GM19099 (cell line): ENCODE data around the gene SUB1.
A peak's percentile ranks its signal among the peaks of the same experiment; 100 is the strongest.

Experiments
- POLR2A ChIP-seq: IDR thresholded peaks from 3 replicates; pipeline ENCODE4 v1.6.1; 2011; ENCODE audit warnings: low read depth; ENCODE audit not compliant: insufficient read length; ENCODE audit errors: extremely low read depth

Gene SUB1

GRCh38 chr5:32565145-32565544 lies 20.2 kb upstream of the SUB1 start:
- no peak for TF ChIP-seq POLR2A

- TF ChIP-seq POLR2A: no peak
Measured at GRCh38 chr5:32566319-32567111, 18.8 kb upstream of the SUB1 start.

GRCh38 chr5:32571128-32571527 lies 14.2 kb upstream of the SUB1 start:
- TF ChIP-seq POLR2A: no peak

DNA sequence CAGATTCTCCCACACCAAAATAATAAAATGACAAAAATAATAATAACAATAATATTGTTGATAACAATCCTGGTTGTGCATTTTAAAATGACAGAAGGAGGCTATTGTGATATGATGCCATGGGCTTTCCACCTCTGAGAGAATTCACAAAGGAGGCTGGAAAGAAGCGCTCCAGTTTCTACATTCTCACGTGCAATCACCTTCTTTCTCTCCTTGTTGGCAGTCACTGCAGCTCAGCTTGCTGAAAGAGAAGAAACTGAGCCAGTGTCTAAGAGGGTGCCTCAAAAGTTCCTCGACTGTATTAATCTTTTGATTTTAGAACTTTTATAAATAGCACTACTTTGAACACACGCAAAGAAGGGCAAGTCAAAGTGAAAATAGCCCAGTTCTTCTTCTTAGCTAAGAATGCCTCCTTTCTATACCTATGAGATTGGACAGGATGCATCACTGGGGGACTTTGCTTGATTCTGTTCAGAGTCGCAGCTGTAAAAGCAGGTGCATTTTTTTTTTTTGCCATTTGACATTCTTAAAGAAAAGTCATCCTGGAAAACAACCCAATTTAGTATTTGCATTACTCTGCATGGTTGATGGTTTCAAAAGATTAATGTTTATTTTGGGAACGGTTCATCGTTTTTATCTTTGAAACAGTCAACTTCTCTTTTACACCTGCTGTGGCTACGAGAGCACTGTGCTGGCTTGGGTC lies 12.4 kb upstream of the SUB1 start:
- TF ChIP-seq POLR2A: peak; percentile 31

- TF ChIP-seq POLR2A: no peak
Measured at GRCh38 chr5:32574540-32575175, 10.7 kb upstream of the SUB1 start.

DNA sequence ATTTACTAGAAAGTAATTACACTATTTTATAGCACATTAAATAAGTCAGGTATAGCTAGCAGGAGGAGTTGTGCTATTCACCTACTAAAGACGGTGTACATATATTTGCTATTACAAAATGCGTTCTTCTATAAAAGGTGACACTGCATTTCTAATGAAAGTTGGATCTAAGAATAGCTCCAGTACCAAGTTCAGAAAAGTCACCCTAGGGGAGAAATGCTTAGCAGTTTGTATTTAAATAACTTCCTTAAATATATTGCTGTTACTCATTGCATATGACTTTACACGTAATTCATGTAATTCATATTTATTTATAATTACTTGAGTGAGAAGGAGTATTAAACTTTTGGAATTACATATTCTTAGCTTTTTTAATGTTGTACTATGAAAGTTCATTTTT lies 7.0 kb upstream of the SUB1 start:
- no peak for TF ChIP-seq POLR2A

GRCh38 chr5:32578764-32579163 lies 6.6 kb upstream of the SUB1 start:
- no peak for TF ChIP-seq POLR2A

DNA sequence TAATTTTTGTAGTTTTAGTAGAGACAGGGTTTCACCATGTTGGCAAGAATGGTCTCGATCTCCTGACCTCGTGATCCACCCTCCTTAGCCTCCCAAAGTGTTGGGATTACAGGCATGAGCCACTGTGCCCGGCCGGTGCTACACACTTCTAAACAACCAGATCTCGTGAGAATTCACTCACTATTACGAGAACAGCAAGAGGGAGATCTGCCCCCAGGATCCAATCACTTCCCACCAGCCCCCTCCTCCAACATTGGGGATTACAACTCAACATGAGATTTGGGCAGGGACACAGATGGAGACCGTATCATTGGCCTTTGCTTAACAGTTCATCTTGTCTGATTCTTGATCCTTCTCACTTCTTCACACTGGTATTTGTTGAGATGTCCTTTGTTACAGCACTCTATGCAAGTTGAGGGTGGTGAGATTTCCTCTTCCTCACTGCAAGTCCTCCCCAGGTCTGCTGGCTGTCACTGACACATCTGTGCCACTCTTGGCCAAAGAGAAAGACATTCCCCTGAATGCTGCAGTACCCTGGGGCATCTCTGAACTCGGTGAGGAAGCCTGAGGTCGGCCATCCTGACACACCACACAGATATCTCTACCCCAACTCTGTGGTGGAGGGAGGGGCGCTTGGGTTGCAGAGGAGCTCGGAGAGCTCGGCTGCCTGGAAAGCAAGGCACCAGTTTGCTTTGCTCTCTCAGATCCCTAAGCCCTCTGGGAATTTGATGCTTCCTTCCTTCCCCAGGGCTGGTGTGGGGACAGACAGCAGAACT lies 4.2 kb upstream of the SUB1 start:
- TF ChIP-seq POLR2A: no peak

DNA sequence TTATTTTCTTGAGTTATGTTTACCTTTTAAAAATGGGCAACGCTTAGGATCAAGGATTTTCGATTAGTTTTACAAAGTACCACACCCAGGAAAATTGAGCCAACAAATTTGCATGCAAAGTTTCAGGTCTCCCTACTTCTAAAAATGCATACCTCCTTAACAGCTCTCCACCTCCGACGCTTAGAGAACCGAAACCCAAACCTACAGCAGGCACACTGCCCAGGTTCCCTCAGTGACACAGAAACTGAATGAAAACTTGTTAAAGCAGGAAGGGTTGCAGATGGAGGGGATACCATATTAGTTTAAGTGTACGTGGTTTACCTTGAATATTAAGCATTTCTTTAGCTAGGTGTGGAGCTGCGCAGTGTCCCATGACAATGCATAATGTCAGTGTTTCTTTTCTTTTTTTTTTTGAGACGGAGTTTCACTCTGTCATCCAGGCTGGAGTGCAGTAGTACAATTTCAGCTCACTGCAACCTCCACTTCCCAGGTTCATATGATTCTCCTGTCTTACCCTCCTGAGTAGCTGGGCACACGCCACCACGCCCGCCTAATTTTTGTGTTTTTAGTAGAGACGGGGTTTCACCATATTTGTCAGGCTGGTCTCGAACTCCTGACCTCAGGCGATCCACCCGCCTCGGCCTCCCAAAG lies 1.6 kb upstream of the SUB1 start:
- TF ChIP-seq POLR2A: no peak

DNA sequence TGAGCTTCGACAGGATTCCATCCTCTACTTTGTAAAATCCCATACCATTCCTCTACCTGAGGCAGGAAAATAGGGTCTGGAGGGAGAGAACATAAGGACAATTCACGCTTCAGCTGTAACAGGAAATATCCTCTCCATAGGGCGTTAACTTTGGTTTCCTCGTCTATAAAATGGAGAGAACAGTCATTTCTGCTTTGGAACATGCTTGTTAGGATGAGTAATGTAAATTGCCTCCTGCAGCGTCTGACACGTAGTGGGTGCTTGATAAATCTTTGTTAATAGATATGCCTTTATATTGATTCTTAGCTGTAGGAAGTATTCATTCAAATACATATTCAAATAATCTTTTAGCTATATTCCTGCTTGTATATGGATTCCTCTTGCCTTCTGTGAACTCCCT lies 711 bp upstream of the SUB1 start:
- no peak for TF ChIP-seq POLR2A

GRCh38 chr5:32585122-32585445 lies 273 bp upstream of the SUB1 start:
- no peak for TF ChIP-seq POLR2A

DNA sequence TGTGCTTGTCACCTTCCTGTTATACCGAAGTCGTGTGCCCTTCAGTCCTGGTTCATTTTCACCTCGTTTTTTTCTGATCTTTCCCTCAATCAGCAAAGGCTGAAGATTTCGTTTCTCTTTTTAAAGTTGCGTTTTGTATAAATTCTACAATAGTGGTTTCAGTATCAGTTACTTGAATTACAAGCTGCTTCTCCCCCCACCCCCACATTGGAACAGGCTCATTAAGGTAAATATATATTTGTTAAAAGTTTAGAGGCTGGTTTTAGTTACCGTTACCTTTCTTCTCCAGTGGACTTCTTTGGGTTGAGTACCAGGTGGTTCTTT lies 881 bp downstream of the SUB1 start:
- no peak for TF ChIP-seq POLR2A

DNA sequence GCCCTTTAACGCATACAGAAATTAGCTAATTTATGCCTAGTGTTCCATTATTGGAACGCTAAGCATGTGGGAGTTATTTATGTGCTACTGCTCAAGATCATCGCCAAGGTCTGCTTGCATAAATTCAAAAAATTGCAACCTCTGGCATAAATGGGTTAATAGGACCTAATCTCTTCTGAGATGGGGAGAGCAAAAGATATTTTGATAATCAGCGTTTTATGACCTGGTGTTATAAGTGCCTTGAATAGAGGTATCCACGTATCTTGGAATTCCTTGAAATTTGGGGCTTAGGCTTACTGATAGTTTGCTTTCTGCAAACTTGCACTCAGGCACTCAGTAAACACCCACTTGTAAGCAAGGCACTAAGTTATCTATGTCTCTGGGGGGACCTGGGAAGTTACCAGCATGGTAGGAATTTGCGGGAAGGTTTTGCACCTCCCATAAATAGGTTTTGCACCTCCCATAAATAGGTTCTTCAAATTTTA lies 1.8 kb downstream of the SUB1 start:
- no peak for TF ChIP-seq POLR2A

GRCh38 chr5:32589416-32589815 lies 4.1 kb downstream of the SUB1 start:
- no peak for TF ChIP-seq POLR2A
